ENCODE data around the gene CCL2.

DNA sequence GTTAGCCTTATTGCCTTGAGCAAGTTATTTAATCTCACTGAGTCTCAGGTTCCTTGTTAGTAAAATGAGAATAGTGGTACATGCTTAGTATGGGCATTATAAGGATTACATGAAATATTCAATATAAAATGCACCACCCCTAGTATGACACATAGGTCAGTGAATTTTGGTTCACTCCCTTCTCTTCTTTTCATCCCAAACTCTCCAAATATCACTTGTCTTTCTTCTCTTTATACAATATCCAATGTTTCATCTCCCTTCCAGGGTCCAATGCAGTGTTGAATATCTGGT, 28.4 kb upstream of the CCL2 start:
- TF ChIP-seq POLR2AphosphoS5 (IDR thresholded peaks at IDR 0.05; ENCODE audit: low read depth) (no peak), ZNF331 (CRISPR knock-in tag; IDR thresholded peaks at IDR 0.05; ENCODE audit: low read depth) (no peak), EZH2 (IDR thresholded peaks at IDR 0.05; ENCODE audit: low read depth, unreplicated experiment) (no peak), EZH2phosphoT487 (IDR thresholded peaks at IDR 0.05; ENCODE audit: unreplicated experiment) (no peak), CREB1 (CRISPR knock-in tag; IDR thresholded peaks at IDR 0.05; ENCODE audit: low read depth) (no peak)
- TF ChIP-seq, protein P1, sequence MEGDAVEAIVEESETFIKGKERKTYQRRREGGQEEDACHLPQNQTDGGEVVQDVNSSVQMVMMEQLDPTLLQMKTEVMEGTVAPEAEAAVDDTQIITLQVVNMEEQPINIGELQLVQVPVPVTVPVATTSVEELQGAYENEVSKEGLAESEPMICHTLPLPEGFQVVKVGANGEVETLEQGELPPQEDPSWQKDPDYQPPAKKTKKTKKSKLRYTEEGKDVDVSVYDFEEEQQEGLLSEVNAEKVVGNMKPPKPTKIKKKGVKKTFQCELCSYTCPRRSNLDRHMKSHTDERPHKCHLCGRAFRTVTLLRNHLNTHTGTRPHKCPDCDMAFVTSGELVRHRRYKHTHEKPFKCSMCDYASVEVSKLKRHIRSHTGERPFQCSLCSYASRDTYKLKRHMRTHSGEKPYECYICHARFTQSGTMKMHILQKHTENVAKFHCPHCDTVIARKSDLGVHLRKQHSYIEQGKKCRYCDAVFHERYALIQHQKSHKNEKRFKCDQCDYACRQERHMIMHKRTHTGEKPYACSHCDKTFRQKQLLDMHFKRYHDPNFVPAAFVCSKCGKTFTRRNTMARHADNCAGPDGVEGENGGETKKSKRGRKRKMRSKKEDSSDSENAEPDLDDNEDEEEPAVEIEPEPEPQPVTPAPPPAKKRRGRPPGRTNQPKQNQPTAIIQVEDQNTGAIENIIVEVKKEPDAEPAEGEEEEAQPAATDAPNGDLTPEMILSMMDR (conservative IDR thresholded peaks at IDR 0.05; ENCODE audit: low read depth in 2 of 2), result no peak
- TF ChIP-seq, protein P2, sequence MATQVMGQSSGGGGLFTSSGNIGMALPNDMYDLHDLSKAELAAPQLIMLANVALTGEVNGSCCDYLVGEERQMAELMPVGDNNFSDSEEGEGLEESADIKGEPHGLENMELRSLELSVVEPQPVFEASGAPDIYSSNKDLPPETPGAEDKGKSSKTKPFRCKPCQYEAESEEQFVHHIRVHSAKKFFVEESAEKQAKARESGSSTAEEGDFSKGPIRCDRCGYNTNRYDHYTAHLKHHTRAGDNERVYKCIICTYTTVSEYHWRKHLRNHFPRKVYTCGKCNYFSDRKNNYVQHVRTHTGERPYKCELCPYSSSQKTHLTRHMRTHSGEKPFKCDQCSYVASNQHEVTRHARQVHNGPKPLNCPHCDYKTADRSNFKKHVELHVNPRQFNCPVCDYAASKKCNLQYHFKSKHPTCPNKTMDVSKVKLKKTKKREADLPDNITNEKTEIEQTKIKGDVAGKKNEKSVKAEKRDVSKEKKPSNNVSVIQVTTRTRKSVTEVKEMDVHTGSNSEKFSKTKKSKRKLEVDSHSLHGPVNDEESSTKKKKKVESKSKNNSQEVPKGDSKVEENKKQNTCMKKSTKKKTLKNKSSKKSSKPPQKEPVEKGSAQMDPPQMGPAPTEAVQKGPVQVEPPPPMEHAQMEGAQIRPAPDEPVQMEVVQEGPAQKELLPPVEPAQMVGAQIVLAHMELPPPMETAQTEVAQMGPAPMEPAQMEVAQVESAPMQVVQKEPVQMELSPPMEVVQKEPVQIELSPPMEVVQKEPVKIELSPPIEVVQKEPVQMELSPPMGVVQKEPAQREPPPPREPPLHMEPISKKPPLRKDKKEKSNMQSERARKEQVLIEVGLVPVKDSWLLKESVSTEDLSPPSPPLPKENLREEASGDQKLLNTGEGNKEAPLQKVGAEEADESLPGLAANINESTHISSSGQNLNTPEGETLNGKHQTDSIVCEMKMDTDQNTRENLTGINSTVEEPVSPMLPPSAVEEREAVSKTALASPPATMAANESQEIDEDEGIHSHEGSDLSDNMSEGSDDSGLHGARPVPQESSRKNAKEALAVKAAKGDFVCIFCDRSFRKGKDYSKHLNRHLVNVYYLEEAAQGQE (IDR thresholded peaks at IDR 0.05; ENCODE audit: unreplicated experiment), result no peak

Measured in GM23338 (cell line).